Measurements from ENCODE around the gene IFT74.

Gene IFT74

DNA sequence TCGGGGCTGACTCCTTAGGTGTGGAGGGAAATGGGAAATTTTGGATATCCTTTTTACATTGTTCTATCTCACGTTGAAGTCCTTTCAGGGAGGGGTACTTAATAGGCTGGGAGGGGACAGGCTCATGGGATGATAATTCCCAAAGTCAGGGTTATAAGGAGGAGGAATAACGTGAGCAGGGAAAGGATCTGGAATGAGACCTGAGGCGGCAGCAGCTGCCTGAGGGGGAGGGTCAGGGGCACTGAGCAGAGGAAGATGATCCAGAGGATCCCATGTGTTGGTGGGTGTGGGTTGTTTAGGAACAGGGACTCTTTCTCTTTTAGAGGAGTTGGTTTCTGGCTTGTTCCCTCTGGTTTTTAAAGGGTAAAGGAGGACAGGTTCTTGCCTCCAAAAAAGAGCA, 18.7 kb downstream of the IFT74 start:
- DNase-seq (ENCODE audit: low spot score): no peak

- no peak for DNase-seq (ENCODE audit: low spot score)
Measured at GRCh38 chr9:26975728-26976707, 19.8 kb downstream of the IFT74 start.

DNA sequence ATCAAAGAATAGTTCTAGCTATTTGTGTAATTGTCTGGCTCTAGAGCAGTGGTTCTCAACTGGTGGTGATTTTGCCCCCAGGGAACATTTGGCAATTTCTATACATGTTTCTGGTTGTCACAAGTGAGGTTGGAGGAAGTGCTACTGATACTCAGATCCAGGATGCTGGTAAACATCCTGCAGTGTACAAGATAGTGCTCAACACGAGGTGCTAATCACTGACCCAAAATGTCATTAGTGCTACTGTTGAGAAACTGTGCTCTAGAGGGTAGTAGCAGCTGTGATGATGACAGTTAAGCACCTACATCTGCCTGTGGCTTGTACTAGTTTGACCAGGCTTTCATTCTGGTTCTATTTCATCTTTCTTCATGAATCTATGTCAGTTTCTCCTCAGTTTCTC, 27.1 kb downstream of the IFT74 start:
- DNase-seq (ENCODE audit: low spot score): no peak

DNA sequence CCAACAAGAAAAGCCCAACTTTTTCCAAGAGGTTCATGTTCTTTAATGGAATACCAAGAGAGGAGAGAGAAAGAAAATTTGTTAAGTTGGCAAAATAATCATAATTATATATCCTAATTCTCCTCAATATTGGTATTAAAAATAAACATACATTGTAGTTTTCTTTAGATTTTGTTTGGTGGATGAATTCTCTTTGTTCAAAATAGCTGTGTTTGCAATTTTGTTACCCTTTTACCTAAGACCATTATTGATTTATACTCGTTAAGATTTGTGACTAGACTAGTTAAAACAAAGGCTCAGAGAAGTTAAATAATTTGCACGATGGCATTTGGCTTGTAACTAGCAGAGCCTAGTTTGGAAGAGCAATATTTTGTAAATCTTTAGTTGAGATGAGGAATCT, 39.6 kb downstream of the IFT74 start:
- DNase-seq (ENCODE audit: low spot score): no peak

DNA sequence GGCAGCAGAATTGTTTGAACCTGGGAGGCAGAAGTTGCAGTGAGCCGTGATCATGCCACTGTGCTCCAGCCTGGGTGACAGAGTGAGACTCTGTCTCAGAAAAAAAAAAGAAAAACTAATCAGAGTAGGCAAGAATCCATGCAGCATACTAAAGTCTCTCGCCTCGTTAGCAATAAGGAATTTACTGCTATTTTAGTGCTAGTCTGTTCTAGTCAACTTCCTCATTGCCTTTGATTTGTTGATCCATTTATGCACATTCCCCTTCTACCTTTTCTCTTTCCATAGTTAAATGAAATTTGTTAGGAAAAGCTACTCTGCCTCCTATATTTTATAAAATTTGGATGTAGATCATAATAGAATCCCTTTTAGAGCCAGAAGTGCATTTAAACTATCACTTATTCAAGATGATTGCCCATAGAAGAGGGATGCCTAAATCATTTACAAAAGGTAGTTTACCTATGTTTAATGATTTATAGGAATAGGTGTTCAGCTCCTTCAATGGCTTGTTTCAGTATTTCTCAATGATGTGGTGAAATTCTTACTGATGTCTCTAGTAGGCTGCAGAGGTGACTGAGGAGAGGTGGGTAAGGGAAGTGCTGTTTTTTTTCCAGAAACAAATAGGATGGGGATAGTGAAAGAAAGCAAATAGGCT, 47.3 kb downstream of the IFT74 start:
- DNase-seq (ENCODE audit: low spot score): no peak

DNA sequence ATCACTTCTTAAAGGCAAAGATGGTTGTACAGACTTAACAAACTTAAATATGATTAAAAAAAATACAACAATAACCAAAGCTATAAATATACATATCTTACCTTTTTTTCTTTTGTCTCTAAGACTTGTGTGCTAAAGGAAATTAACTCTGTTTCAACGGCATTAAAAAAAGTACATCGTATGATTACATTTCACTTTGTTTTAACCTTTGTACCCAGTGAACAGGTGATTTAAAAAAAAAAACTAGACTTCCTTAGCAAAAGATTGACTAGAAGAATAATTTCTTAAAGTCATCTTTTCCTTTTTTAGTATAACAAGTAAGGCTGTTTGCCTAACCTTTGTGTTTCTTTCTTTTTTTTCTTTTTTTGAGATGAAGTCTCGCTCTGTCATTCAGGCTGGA, 49.3 kb downstream of the IFT74 start, which contains the start of gene LRRC19:
LRRC19 (minus strand) TSS at position 182 of the 400 bp plus-strand sequence. CDS start 5,978 bp downstream, outside the sequence.
- DNase-seq (ENCODE audit: low spot score): no peak

- DNase-seq (ENCODE audit: low spot score): no peak
Measured at GRCh38 chr9:27019589-27019988, 63.4 kb downstream of the IFT74 start.

GRCh38 chr9:27022920-27023319, 66.7 kb downstream of the IFT74 start:
- DNase-seq (ENCODE audit: low spot score): no peak

GRCh38 chr9:27029186-27029585, 73.0 kb downstream of the IFT74 start:
- no peak for DNase-seq (ENCODE audit: low spot score)

GRCh38 chr9:27033815-27034403, 77.7 kb downstream of the IFT74 start:
- peak; percentile 38 for DNase-seq (ENCODE audit: low spot score)

- DNase-seq (ENCODE audit: low spot score): no peak
Measured at GRCh38 chr9:27037499-27037898, 81.3 kb downstream of the IFT74 start.

DNA sequence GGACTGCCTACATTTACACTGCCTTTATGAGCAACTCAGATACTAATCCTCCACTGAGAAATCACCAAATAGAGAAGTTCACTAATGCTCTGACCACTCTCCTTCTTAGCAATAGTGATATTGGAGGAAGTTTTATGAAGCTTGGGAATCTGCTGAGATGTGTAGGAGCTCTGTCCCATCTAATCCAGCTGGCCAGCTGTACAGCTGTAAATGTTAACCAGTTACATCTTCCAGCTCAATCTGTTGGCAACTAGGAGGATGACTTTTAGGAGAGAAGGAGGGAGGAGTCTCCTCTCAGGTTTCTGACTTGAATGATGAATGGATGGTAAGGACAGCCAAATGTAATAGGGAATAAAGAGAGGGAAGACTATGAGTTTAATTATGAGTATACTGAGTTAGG, 85.5 kb downstream of the IFT74 start:
- DNase-seq (ENCODE audit: low spot score): no peak

DNA sequence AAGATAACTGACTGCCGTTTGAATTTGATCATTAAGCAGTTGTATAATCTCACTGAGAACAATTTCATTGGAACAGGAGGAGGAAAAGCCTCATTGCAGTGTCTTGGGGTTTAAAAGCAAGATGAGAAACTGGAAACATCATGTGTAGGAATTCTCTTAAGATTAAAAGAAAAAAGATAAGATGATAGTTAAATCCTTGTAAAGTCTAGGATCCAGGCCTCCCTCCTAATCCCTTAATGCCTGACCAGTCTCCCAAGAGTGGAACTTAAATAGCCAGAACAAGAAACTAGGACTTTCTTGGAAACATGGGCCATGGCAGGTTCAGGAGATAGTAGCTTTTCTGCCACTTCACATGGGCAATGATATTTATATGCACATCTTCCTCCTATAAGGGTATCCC, 86.3 kb downstream of the IFT74 start:
- DNase-seq (ENCODE audit: low spot score): no peak

DNA sequence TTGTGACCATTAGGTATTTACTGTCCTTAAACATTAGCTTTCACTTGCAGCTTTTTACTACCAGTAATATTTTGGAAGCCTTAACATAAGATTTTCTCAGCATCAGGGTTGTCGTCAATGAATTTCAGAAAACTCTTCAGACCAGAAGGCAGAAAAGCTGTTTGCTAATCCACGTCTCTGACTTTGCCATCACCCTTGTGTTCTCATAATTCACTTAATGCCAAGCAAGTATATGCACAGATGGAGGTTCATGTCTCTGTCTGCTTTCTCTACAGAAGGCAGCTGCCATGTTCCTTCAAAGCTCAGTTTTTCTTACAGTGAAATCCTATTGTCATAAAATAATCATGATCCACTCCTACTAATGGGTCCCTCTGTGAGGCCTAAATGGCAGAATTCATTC, 87.0 kb downstream of the IFT74 start:
- no peak for DNase-seq (ENCODE audit: low spot score)

- peak; percentile 24 for DNase-seq (ENCODE audit: low spot score)
Measured at GRCh38 chr9:27047136-27047535, 90.9 kb downstream of the IFT74 start.

DNA sequence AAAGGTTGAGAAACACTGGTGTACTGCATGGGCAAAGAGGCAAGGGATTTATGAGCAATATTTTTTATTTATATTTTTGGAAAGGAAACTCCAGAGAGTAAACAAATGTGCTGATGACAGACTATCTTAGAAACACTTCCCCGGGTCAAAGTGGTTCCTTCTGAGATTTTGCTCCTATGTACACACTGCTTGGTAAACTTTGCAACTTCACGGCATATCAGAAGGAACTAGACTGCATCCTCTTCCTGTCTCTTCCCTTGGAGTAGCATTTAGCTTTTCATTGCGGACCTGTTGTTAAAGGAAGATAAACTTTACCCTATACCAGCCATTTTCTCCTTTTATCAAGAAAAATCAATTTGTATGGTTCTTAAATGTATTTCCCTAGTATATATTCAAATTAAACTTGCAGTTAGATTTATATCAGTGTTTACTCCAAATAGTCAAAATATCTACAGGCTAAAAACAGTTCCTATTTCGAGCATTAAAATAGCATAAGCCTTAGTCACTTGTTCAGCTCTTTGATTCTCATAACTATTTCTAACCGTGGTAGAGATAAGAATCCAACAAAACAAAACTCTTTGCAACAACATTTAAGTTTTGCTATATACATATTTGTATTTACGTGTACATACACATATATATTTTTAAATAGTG, 97.3 kb downstream of the IFT74 start:
- no peak for DNase-seq (ENCODE audit: low spot score)

- no peak for DNase-seq (ENCODE audit: low spot score)
Measured at GRCh38 chr9:27054125-27054524, 97.9 kb downstream of the IFT74 start.

- DNase-seq (ENCODE audit: low spot score): no peak
Measured at GRCh38 chr9:27054841-27055240, 98.6 kb downstream of the IFT74 start.

- no peak for DNase-seq (ENCODE audit: low spot score)
Measured at GRCh38 chr9:27059412-27059811, 103.2 kb downstream of the IFT74 start.

GRCh38 chr9:27059907-27060306, 103.7 kb downstream of the IFT74 start:
- no peak for DNase-seq (ENCODE audit: low spot score)

GRCh38 chr9:27065288-27065687, 109.1 kb downstream of the IFT74 start:
- no peak for DNase-seq (ENCODE audit: low spot score)
